Liver (tissue), 3 donors: ENCODE results near the gene LACC1.
A peak's percentile ranks its signal among the peaks of the same experiment; 100 is the strongest.

Experiments
- CTCF ChIP-seq: fragments of 150-350 bp; IDR thresholded peaks from 2 replicates; pipeline ENCODE4 v1.5.1; 2017; ENCODE audit warnings: improper control_type of control experiment, low read depth, low read length; ENCODE audit not compliant: missing input control
- GABPA ChIP-seq, 2 donors: IDR thresholded peaks in 1 of 2; conservative IDR thresholded peaks in 1 of 2; 2 replicates each; pipeline ENCODE4 v1.6.1; 2016; ENCODE audit warnings: antibody characterized with exemption in 2 of 2, mild to moderate bottlenecking in 1 of 2, moderate library complexity in 1 of 2
- SP1 ChIP-seq: IDR thresholded peaks from 2 replicates; pipeline ENCODE4 v1.6.1; 2018; ENCODE audit warnings: antibody characterized with exemption, mild to moderate bottlenecking
- donor health status: healthy.
- donor health status: healthy.

GRCh38 chr13:43878892-43879754, 581 bp upstream of the LACC1 start, which contains the start of gene CCDC122:
- TF ChIP-seq SP1: no peak
- TF ChIP-seq CTCF: no peak
- peak in 1 of 2 donors; percentile 31 for TF ChIP-seq GABPA (IDR thresholded peaks at IDR 0.05 in 1 of 2, conservative IDR thresholded peaks at IDR 0.05 in 1 of 2)
